Astrocyte (in vitro differentiated cells and primary cell): ENCODE measurements around the gene PLB1.

Experiments
- CTCF ChIP-seq: IDR thresholded peaks from 2 replicates; pipeline ENCODE4 v1.5.1; 2011; ENCODE audit warnings: low read depth, mild to moderate bottlenecking, inconsistent platforms, low read length, moderate library complexity; ENCODE audit not compliant: insufficient read depth
- EZH2 ChIP-seq: IDR thresholded peaks from 2 replicates; pipeline ENCODE4 v1.6.1; 2012; ENCODE audit warnings: mild to moderate bottlenecking, low read length, inconsistent platforms; ENCODE audit not compliant: insufficient read depth

- TF ChIP-seq CTCF, result no peak
- no peak for TF ChIP-seq EZH2
Measured at GRCh38 chr2:28601616-28602015, 105.8 kb downstream of the PLB1 start.
